ENCODE measurements around the gene ZNF543. TPM values are rescaled to one million over a fixed set of nuclear protein-coding genes. Genes with fewer than 3 reads are reported as not detected.

The ZNF543 gene
- total and polyA plus RNA-seq, 2 of the 13 experiments (the other 11 are each of a cell fraction or from before 2014, with no cell fraction given) = 2.1 to 8.9 TPM

DNA sequence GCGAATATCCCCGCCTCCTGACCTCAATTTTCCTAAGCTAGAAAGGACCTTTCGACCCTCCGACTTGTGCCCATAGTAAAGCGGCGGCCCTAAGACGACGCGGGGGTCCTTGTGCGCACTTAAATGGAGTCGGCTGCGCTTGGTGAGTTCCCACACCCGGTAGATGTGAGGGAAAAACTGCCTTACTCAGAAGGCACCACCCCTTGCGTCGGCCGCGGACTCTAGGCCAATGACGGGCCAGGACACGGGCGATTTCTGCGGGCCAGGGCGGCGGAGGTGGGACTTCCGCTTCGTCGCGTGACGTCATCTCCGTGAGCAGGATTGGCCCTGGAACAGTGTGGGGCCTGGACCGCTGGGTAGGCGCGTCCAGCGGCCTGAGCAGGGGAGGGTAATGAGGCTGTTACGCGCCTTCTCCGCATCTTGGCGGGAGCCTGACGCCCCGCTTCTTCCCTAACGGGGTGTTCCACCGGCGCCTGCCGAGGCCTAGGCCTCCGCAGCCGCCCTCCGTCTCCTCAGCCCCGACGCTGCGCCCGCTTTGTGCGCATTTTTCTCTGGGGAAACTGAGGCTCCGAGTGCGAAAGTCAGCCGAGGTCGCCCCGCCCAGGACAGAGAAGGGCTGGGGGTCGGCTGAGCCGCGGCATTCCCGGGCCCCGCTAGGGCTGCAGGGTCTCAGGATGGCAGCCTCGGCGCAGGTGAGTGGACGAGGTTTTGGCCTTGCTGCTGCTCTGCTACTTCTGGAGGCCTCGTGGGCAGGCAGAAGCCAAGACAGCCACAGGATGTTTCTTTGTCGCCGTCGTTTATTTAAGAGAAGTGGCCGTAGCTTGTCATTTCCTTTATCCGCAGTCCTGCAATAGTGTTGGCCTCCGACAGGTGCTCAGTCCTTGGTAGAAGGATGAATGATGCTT lies at the start of gene ZNF543 (continued):
- TF ChIP-seq, protein P1, sequence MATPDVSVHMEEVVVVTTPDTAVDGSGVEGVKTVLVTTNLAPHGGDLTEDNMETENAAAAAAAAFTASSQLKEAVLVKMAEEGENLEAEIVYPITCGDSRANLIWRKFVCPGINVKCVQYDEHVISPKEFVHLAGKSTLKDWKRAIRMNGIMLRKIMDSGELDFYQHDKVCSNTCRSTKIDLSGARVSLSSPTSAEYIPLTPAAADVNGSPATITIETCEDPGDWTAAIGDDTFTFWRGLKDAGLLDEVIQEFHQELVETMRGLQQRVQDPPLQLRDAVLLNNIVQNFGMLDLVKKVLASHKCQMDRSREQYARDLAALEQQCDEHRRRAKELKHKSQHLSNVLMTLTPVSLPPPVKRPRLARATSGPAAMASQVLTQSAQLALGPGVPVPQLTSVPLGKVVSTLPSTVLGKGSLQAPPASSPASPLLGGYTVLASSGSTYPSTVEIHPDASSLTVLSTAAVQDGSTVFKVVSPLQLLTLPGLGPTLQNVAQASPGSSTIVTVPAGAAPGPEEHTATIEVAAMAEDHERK (CRISPR knock-in tag; IDR thresholded peaks at IDR 0.05; ENCODE audit: low read depth) = peak; percentile 65
- TF ChIP-seq HES4 (CRISPR knock-in tag; IDR thresholded peaks at IDR 0.05; ENCODE audit: borderline replicate concordance) (no peak), RXRB (CRISPR knock-in tag; IDR thresholded peaks at IDR 0.05; ENCODE audit: borderline replicate concordance) (no peak), KAT8 (CRISPR knock-in tag; IDR thresholded peaks at IDR 0.05) (peak; percentile 94), KMT2A (CRISPR knock-in tag; IDR thresholded peaks at IDR 0.05) (peak; percentile 81), ZNF547 (CRISPR knock-in tag; IDR thresholded peaks at IDR 0.05) (peak; percentile 31; the same call in 1 of the 2 replicates), SRSF9 (IDR thresholded peaks at IDR 0.05; ENCODE audit: borderline replicate concordance, insufficient read depth, low read depth, low read length, poor library complexity, severe bottlenecking) (no peak), HOXA3 (CRISPR knock-in tag; IDR thresholded peaks at IDR 0.05) (peak; percentile 92; the same call in 1 of the 2 replicates), SALL1 (CRISPR knock-in tag; IDR thresholded peaks at IDR 0.05) (peak; percentile 69), HCFC1 (IDR thresholded peaks at IDR 0.05; ENCODE audit: low read depth, low read length) (peak; percentile 46), NFYC (CRISPR knock-in tag; IDR thresholded peaks at IDR 0.05) (peak; percentile 83), MEIS2 (CRISPR knock-in tag; IDR thresholded peaks at IDR 0.05) (peak; percentile 42; the same call in 1 of the 2 replicates)
- TF ChIP-seq, protein P2, sequence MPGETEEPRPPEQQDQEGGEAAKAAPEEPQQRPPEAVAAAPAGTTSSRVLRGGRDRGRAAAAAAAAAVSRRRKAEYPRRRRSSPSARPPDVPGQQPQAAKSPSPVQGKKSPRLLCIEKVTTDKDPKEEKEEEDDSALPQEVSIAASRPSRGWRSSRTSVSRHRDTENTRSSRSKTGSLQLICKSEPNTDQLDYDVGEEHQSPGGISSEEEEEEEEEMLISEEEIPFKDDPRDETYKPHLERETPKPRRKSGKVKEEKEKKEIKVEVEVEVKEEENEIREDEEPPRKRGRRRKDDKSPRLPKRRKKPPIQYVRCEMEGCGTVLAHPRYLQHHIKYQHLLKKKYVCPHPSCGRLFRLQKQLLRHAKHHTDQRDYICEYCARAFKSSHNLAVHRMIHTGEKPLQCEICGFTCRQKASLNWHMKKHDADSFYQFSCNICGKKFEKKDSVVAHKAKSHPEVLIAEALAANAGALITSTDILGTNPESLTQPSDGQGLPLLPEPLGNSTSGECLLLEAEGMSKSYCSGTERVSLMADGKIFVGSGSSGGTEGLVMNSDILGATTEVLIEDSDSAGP (CRISPR knock-in tag; IDR thresholded peaks at IDR 0.05; ENCODE audit: borderline replicate concordance) = peak; percentile 88; the same call in 1 of the 2 replicates
- TF ChIP-seq, protein P3, sequence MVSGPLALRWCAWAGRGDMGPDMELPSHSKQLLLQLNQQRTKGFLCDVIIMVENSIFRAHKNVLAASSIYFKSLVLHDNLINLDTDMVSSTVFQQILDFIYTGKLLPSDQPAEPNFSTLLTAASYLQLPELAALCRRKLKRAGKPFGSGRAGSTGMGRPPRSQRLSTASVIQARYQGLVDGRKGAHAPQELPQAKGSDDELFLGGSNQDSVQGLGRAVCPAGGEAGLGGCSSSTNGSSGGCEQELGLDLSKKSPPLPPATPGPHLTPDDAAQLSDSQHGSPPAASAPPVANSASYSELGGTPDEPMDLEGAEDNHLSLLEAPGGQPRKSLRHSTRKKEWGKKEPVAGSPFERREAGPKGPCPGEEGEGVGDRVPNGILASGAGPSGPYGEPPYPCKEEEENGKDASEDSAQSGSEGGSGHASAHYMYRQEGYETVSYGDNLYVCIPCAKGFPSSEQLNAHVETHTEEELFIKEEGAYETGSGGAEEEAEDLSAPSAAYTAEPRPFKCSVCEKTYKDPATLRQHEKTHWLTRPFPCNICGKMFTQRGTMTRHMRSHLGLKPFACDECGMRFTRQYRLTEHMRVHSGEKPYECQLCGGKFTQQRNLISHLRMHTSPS (CRISPR knock-in tag; IDR thresholded peaks at IDR 0.05; ENCODE audit: low read depth) = no peak
- TF ChIP-seq, protein P4, sequence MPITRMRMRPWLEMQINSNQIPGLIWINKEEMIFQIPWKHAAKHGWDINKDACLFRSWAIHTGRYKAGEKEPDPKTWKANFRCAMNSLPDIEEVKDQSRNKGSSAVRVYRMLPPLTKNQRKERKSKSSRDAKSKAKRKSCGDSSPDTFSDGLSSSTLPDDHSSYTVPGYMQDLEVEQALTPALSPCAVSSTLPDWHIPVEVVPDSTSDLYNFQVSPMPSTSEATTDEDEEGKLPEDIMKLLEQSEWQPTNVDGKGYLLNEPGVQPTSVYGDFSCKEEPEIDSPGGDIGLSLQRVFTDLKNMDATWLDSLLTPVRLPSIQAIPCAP (CRISPR knock-in tag; IDR thresholded peaks at IDR 0.05; ENCODE audit: low read depth) = no peak
- TF ChIP-seq, protein P5, sequence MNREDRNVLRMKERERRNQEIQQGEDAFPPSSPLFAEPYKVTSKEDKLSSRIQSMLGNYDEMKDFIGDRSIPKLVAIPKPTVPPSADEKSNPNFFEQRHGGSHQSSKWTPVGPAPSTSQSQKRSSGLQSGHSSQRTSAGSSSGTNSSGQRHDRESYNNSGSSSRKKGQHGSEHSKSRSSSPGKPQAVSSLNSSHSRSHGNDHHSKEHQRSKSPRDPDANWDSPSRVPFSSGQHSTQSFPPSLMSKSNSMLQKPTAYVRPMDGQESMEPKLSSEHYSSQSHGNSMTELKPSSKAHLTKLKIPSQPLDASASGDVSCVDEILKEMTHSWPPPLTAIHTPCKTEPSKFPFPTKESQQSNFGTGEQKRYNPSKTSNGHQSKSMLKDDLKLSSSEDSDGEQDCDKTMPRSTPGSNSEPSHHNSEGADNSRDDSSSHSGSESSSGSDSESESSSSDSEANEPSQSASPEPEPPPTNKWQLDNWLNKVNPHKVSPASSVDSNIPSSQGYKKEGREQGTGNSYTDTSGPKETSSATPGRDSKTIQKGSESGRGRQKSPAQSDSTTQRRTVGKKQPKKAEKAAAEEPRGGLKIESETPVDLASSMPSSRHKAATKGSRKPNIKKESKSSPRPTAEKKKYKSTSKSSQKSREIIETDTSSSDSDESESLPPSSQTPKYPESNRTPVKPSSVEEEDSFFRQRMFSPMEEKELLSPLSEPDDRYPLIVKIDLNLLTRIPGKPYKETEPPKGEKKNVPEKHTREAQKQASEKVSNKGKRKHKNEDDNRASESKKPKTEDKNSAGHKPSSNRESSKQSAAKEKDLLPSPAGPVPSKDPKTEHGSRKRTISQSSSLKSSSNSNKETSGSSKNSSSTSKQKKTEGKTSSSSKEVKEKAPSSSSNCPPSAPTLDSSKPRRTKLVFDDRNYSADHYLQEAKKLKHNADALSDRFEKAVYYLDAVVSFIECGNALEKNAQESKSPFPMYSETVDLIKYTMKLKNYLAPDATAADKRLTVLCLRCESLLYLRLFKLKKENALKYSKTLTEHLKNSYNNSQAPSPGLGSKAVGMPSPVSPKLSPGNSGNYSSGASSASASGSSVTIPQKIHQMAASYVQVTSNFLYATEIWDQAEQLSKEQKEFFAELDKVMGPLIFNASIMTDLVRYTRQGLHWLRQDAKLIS (CRISPR knock-in tag; IDR thresholded peaks at IDR 0.05) = no peak
- TF ChIP-seq, protein P6, sequence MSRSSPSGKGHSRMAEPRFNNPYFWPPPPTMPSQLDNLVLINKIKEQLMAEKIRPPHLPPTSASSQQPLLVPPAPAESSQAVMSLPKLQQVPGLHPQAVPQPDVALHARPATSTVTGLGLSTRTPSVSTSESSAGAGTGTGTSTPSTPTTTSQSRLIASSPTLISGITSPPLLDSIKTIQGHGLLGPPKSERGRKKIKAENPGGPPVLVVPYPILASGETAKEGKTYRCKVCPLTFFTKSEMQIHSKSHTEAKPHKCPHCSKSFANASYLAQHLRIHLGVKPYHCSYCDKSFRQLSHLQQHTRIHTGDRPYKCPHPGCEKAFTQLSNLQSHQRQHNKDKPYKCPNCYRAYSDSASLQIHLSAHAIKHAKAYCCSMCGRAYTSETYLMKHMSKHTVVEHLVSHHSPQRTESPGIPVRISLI (CRISPR knock-in tag; IDR thresholded peaks at IDR 0.05; ENCODE audit: borderline replicate concordance) = peak; percentile 30; the same call in 1 of the 2 replicates
